DLD1 (cell line): Measurements from ENCODE around the gene DDT.
"Not testable (repeated sequence)": the region's sequence is repeated elsewhere in the genome, so short reads cannot be mapped to it uniquely, and the experiment has no call there.

Experiments
- in situ Hi-C: cut with HindIII; loops from 2 replicates; pipeline ENCODE4 v1.10.0; 2017; ENCODE audit warnings: low sequenced_read_pairs

Gene DDT

GRCh38 chr22:23954193-23954990 lies 19.8 kb downstream of the DDT start:
- in situ Hi-C loops, result not testable (repeated sequence)

- in situ Hi-C loops, result not testable (repeated sequence)
Observed at GRCh38 chr22:23953485-23953884, 20.8 kb downstream of the DDT start.

GRCh38 chr22:23952794-23953405 lies 21.3 kb downstream of the DDT start:
- in situ Hi-C loops, result not testable (repeated sequence)

DNA sequence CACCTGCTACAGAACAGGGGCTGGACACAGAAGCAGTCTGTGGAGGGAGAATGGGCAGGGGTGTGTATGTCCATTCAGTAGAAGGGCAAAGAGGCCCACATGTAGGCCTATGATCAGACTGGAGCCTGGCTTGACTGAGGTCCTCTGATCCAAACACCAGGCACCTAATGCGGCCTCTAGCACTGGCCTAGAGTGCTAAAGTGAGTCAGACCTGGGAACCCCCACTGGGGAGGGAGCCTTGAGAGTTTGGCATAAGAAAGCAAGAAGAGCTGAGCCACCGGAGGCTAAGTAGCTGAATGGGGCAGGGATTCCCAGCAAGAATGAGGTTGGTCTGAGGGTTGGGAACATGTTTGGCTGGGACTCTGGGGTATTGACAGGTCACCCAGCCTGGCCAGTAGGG lies 22.9 kb downstream of the DDT start:
- in situ Hi-C loops, result not testable (repeated sequence)

DNA sequence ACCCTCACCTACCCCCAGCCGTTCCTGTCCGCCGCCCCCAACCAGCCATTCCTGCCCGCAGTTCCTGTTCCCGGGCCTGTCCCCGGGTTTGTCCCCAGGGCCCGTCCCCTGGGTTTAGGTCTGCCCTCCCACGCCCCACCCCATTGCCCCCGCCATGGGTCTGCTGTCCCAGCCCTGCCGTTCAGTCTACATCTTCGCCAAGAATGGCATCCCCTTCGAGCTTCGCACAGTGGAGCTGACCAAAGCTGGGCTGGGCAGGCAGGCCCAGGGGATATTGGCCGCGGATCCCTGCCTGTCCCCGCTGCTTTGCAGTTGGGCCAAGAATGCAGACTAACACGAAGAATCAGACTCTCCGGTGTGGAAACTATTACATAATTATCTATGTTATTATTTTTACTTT lies 24.5 kb downstream of the DDT start:
- in situ Hi-C loops, result not testable (repeated sequence)

- in situ Hi-C loops, result not testable (repeated sequence)
Observed at GRCh38 chr22:23947391-23947790, 26.9 kb downstream of the DDT start.

GRCh38 chr22:23940166-23940565 lies 34.1 kb downstream of the DDT start:
- in situ Hi-C loops, result not testable (repeated sequence)

- in situ Hi-C loops, result no loop called here
Observed at GRCh38 chr22:23939017-23939357, 35.3 kb downstream of the DDT start.

DNA sequence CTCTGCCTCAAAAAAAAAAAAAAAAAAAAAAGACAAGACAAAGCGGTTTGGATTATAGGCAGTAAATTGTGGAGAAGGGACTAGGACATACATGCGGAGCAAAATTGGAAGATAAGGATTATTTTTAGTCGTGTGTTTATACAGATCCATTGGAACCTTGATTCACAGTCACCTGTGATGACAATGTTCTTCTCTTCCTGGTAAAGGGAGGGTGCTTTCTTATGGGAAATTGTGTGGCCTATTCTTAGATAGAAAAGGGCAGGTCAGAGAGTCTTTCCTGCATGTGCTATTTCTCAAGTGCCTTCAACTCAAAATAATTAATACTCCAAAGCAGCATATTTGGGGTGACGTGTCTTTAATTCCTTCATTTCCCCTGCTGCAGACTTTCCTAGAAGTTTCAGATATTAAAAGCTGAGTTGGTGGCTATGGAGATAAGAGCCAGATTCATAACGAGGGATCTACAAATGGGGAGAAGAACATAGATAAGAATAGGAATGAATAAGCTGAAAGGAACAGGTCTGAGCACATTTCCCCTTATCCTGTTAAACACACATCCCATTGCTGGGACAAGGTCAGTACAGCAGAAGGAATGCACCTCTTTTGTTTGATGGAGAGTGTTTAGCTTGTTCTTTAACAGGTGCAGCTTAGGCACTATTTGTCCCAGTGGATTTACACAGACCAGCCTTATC lies 35.8 kb downstream of the DDT start:
- in situ Hi-C loops, result no loop called here

GRCh38 chr22:23926561-23926960 lies 47.7 kb downstream of the DDT start:
- in situ Hi-C loops, result no loop called here

GRCh38 chr22:23925020-23925606 lies 49.1 kb downstream of the DDT start:
- in situ Hi-C loops, result no loop called here

DNA sequence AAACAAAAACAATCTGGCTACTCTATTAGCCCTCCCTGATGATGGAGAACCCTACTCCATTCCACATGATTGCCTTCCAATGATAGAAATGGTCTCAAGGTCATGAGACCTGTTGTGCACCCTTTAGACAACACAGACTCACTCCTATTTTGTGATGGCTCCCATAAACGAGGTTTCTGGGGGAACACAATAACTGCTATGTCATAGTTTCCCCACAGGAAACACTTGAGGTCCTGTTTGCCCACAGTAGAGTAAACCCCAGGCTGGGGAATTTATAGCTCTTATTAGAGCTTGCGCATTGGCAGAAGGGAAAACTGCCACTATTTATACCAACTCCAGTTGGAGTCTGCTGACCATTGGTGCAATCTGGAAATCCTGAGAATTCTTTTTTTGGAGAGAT lies 51.3 kb downstream of the DDT start:
- in situ Hi-C loops, result no loop called here

GRCh38 chr22:23921586-23922201 lies 52.5 kb downstream of the DDT start:
- in situ Hi-C loops, result not testable (repeated sequence)
